ENCODE measurements around the gene ITGA2B.
"Not testable (repeated sequence)": the region's sequence is repeated elsewhere in the genome, so short reads cannot be mapped to it uniquely, and the experiment has no call there.

Gene ITGA2B

DNA sequence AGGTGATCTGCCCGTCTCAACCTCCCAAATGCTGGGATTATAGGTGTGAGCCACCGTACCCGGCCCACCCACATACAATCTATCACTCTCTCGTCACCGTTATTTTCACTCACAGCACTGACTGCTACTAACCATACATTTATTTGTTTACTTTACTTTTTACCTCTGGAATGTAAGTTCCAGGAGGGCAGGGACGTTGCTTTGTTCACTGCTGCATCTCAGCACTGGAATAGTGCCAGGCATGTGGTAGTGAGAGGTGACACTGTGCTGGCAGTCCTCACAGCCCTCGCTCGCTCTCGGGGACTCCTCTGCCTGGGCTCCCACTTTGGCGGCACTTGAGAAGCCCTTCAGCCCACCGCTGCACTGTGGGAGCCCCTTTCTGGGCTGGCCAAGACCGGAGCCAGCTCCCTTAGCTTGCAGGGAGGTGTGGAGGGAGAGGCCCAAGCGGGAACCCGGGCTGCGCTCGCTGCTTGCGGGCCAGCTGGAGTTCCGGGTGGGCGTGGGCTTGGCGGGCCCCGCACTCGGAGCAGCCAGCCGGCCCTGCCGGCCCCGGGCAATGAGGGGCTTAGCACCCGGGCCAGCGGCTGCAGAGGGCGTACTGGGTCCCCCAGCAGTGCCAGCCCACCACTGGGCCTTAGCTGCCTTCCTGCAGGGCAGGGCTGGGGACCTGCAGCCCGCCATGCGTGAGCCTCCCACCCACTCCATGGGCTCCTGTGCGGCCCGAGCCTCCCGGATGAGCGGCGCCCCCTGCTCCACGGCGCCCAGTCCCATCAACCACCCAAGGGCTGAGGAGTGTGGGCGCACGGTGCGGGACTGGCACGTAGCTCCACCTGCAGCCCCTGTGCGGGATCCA, 20.8 kb downstream of the ITGA2B start:
- DNase-seq: not testable (repeated sequence)

GRCh38 chr17:44367231-44367979, 22.0 kb downstream of the ITGA2B start:
- no peak for DNase-seq

- DNase-seq: not testable (repeated sequence)
Measured at GRCh38 chr17:44365051-44365450, 24.4 kb downstream of the ITGA2B start.

GRCh38 chr17:44363613-44364159, 25.8 kb downstream of the ITGA2B start, which contains the start of gene FAM171A2:
TSS of gene FAM171A2 (minus strand) at chr17:44363853. CDS start at chr17:44363714, 139 bp downstream.
- DNase-seq: peak; percentile 84

- no peak for DNase-seq
Measured at GRCh38 chr17:44362949-44363612, 26.4 kb downstream of the ITGA2B start.

DNA sequence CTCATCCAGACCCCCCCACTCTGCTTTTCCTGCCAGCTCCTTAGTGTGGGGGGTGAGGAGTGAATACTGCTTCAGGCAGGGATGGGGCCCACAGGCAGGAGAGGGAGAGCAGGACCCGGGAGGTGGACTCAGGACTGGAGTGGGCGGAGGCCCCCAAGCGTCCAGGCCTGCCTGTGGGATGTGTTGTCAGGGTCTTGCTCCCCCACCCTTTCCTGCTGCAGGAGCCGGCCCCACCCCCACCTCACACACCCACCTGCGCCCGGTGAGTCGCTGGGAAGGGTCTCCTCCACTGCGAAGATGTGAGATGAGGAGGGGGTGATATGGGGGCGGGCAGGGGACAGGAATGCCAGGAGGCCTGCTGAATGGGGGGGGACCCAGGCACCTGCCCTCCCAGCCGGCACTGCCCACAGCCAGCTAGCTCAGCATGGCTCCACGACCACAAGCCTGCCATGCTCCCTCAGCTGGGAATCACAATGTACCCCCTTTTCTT, 26.9 kb downstream of the ITGA2B start:
- DNase-seq: no peak

DNA sequence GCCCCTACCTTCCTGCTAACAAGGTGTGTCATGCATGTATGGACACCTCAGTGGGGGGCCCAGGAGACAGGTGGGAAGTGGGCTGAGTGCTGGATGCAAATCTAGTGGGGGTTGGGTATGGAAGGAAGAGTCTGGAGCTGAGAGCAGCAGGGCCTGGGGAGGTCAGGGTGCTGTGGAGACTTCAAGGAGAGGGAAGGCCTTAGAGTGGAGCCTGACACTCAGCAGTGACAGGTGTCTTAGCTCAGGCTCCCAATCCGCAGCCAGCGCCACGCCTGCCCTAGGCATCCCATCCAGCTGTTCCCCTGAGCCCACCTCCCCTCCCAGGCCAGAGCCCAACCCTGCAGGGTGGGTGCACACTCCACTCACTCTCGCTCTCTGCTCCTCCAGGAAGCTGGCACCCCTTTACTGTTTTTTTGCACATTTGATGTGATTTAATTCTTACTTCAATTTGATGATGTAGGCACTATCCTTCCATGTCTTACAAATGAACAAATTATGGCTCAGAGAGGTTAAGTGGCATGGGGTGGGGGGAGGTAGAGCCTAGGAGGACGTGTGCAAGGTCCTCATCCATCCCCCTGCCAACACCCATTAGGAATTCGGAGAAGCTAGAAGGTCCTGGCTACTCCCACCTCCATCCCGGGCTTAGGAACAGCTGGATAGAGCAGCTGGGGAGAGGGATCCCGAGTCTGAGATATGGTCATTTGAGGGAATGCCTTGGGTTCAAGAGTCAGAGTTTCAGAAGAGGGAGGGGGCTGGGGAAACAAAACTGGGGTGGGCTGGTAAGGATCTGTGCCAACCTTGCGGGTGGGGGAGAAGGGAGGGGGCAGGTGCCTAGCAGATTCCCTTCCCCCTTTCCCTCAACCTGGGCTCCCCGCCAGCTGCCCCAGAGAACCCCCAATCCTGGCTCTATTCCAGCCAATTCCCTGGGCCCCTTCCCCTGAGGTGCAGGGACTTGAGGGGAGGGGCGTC, 27.9 kb downstream of the ITGA2B start:
- no peak for DNase-seq

GRCh38 chr17:44360826-44361225, 28.6 kb downstream of the ITGA2B start:
- no peak for DNase-seq

DNA sequence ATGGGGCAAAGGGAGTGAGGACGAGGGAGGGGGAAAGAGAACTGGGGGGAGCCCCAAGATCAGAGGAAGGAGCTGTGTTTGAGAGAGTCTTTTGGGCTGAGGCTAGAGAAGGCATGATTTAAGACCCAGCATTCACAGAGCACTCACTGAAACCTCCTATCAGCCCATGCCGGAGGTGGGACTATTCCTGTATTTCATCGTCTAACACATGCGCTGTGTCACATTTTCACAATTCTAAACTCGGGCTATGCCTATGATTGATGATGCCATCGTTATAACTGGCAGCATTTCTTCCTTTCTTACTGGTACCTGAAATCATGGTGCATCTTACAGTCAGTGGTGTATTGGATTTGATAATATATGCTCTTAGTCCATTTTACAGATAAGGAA, 29.3 kb downstream of the ITGA2B start:
- DNase-seq: no peak

DNA sequence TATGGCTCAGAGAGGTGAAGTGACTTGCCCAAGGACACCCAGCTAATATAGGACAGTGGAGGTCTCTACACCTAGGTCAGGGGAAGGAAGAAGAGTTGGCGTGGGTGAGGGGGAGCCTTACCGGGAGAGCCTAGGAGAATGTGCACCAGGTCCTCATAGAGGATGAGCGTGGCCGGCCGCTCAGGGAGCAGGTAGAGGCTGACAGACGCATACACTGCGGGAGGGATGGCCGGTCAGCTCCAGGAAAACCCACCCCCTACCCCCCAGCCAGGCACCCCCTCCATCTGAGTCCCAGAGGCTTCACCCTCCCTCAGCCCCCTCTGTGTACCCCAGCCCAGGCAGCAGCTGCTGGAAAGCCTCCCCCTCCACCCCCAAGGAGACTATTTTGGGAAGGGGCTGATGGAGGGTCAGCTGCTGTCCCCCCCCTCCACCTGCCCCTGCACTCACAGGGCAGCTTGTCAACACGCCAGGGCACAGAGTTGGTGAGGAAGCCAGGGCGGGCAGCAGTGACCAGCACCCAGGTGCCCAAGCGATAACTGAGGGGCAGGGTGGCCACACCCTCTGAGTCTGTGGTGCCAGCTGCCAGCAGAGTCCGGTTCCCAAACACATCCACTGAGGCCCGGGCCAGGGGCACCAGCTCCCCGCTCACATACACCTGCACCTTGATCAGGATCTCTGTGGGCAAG, 29.8 kb downstream of the ITGA2B start:
- no peak for DNase-seq

DNA sequence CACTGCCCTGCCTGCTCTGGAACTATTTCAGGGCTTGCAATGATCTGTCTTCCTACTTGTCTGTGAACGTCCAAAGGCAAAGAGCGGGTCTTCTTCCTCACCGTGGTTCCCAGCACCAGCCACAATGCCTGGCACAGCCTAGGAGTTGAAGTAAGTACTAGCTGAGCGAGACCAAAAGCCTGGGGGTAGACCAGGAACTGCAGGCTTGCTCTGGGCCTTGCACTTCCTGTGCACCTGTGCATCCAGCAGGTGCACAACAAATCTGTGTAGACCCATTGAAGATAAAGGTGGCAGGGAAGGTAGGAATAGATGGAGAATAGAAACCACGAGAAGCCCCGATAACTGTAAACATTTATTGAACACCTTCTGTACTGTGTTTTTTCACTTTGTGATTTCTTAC, 30.4 kb downstream of the ITGA2B start:
- DNase-seq: no peak

GRCh38 chr17:44358066-44358465, 31.4 kb downstream of the ITGA2B start:
- no peak for DNase-seq

- DNase-seq: no peak
Measured at GRCh38 chr17:44356241-44356640, 33.2 kb downstream of the ITGA2B start.

DNA sequence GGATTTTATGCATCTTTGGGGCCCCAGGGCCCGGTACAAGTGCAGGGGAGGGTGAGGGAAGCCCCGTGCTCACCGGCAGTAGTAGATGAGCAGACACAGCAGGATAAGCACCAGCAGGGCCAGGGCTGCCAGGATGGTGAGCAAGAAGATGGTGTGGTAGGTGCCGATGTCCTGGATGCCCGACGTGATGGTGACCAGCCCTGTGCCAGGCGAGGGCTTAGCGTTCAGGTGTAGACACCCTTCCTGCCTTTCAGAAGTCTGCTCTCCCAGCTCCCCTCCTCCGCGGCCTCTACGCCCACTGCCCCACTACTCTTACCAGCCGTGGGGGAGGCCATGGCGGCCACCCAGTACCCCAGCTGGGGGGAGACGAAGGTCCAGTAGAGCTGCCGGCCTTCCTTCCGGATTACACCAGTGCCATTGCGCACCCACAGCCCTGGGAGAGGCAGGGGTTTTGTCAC, 33.8 kb downstream of the ITGA2B start:
- no peak for DNase-seq

DNA sequence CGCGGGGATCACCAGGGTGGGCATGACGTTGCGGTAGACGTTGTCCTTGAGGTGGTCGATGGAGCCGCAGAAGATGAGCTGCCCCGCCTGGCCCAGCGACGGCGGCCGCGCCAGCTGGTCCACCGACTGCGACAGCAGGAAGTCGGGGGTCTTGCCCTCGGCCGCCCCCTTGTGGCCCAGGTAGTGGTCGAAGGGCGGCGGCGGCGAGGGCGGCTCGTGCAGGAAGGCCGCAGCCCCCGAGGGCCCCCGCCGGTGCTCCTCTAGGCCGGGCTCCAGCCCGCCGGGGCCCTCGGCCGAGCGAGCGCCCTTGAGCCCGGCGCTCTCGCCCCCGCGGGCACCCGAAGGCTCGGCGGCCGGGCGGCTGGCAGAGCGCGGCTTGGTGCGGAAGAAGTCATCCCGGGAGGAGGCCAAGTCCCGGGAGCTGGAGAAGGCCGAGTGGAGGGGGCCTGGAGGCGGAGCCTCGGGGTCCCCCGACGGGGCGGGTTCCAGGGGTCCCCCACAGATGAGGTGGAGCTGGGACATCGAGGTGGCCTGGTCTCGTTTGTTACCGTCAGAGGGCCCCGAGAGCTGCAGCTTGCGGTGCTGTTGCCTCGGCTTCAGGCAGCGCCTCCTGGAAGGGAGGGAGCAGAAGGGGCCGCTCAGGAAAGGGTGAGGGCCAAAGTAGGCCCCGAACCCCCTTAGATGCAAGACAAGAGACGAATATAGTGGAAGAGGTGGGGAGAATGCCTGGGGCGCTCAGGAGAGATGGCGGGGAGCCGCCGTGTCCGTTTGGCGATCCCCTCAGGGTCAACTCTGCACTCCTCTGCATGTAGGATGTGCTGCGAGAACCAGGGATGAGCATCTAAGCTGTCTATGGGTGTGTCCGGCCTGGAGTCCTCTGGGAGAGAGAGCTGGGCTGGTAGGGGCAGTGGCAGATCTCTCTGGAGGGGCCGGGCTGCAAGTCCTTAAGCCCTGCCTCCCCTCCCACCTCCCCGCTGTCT, 34.6 kb downstream of the ITGA2B start:
- peak; percentile 43 for DNase-seq

DNA sequence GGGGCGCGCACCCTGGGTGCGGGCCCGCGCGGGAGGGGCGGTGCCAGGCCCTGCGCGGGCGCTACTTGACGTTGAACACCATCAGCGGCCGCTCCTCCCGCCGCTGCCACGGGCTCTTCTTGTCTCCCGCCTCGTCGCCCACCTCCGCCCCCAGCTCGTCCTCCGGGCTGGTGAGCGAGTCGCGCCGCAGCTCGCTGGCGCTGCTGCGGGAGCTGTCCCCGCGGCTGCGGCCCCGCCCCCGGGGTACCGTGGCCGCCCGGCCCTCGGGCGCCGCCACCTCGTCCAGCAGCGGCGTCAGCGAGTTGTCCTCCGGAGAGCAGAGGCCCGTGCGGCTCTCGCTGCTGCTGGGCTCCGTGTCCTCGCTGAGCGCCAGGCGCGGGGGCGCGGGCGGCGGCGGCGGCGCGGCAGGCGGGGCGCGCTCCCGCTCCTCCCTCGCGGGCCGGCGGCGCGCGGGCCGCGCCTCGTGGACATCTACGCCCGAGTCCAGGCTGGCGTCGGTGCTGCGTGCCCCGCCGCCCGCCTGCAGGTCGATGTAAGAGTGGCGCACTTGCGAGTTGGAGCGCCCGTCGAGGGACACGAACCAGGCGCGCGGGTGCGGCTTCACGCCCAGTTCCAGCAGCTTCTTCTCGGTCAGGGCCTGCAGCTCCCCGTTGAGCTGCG, 35.6 kb downstream of the ITGA2B start:
- peak; percentile 41 for DNase-seq

DNA sequence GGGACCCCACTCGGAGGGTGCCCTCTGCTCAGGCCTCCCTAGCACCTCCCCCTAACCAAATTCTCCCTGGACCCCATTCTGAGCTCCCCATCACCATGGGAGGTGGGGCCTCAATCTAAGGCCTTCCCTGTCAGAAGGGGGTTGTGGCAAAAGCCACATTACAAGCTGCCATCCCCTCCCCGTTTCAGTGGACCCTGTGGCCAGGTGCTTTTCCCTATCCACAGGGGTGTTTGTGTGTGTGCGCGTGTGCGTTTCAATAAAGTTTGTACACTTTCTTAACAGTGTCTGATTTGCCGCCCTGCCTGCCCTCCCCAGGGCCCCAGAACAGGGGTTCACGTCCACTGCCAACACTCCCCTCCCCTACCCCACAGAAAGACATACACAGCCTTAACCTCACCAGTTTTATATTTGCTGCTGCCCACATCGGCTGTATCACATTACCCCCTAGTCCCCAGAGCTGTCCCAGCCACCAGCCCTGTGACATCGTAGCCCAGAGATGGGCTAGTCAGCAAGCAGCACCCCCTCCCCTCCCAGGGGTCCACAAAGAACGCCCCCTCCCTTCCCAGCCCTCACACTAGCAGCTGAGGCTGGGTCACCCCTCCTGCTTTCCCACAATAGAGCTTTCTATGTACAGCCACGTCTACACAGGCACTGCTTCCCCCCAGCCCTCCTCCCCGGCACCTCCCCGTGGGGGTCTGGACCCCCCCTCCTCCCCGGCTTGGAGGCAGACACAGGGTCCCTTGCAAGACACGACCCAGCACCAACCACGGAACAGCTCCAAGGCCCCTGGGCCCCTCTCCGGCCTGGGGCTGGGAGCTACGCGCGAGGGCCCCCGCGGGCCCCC, 36.4 kb downstream of the ITGA2B start:
- no peak for DNase-seq
